Ishikawa (cell line): ENCODE results near the gene LRRC55.

Source experiments
- EP300 ChIP-seq: IDR thresholded peaks from 2 replicates; pipeline ENCODE4 v1.6.1; 2012; ENCODE audit warnings: borderline replicate concordance
- NFIC ChIP-seq: IDR thresholded peaks from 2 replicates; pipeline ENCODE4 v1.6.1; 2012
- YY1 ChIP-seq: IDR thresholded peaks from 2 replicates; pipeline ENCODE4 v1.6.1; 2012; ENCODE audit warnings: low read depth
- TF ChIP-seq, protein P1 (sequence below): IDR thresholded peaks from 2 replicates; pipeline ENCODE4 v1.6.1; 2012
- TF ChIP-seq, protein P2 (sequence below): IDR thresholded peaks from 2 replicates; pipeline ENCODE4 v1.6.1; 2012; ENCODE audit warnings: low read depth, mild to moderate bottlenecking

DNA sequence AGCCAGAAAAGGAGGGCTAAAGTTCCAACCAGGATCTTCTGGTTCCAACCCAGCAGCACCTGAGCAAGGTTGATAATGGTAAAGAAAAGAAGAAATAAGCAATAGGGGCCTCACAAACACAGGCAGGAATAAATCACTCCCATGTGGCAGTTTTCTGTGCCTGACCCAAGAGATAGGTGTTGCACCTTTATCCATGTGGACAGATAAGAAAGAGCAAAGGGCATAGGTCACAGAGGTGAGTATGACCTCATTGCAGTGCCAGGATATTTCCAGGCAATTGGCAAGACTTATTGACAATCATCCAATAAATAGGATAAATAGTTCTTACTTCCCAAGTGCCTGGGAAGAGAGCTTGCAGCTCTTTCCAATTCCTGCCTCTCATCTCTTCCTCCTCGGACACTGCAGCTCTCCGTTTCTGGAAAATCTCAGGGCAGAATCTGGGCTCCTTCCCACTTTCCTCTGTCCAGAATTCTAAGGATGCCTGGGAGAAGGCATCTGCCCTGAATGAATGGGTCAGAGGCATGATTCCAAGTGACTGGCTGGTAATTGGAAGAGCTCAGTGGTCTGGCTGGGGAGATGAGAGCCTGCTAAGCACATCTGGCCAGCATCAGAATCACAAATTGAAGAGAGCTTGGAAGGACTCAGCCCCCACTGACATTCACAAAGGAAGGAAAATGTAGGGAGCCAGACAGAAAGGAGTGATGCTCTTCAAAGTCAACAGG, 14.5 kb upstream of the LRRC55 start:
- TF ChIP-seq, protein P1, sequence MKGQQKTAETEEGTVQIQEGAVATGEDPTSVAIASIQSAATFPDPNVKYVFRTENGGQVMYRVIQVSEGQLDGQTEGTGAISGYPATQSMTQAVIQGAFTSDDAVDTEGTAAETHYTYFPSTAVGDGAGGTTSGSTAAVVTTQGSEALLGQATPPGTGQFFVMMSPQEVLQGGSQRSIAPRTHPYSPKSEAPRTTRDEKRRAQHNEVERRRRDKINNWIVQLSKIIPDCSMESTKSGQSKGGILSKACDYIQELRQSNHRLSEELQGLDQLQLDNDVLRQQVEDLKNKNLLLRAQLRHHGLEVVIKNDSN = no peak
- TF ChIP-seq, protein P2, sequence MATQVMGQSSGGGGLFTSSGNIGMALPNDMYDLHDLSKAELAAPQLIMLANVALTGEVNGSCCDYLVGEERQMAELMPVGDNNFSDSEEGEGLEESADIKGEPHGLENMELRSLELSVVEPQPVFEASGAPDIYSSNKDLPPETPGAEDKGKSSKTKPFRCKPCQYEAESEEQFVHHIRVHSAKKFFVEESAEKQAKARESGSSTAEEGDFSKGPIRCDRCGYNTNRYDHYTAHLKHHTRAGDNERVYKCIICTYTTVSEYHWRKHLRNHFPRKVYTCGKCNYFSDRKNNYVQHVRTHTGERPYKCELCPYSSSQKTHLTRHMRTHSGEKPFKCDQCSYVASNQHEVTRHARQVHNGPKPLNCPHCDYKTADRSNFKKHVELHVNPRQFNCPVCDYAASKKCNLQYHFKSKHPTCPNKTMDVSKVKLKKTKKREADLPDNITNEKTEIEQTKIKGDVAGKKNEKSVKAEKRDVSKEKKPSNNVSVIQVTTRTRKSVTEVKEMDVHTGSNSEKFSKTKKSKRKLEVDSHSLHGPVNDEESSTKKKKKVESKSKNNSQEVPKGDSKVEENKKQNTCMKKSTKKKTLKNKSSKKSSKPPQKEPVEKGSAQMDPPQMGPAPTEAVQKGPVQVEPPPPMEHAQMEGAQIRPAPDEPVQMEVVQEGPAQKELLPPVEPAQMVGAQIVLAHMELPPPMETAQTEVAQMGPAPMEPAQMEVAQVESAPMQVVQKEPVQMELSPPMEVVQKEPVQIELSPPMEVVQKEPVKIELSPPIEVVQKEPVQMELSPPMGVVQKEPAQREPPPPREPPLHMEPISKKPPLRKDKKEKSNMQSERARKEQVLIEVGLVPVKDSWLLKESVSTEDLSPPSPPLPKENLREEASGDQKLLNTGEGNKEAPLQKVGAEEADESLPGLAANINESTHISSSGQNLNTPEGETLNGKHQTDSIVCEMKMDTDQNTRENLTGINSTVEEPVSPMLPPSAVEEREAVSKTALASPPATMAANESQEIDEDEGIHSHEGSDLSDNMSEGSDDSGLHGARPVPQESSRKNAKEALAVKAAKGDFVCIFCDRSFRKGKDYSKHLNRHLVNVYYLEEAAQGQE = no peak
- no peak for TF ChIP-seq YY1
- no peak for TF ChIP-seq EP300
- TF ChIP-seq NFIC = no peak
